Mesothelial cell of epicardium (in vitro differentiated cells): ENCODE data around the gene ALKBH3. TPM values are rescaled to one million over a fixed set of nuclear protein-coding genes. Genes with fewer than 3 reads are reported as not detected.
A peak's percentile ranks its signal among the peaks of the same experiment; 100 is the strongest.

Source experiments
- DNase-seq, 2 experiments: peaks; one replicate each; pipeline ENCODE4 v3.0.0; 2021; ENCODE audit warnings: low spot score in 2 of 2; ENCODE audit not compliant: unreplicated experiment in 2 of 2
- H3K27ac Mint-ChIP-seq: 2 replicates; pipeline ENCODE4 v1.8.0; 2021; ENCODE audit warnings: mixed read lengths
- H3K27me3 Mint-ChIP-seq: 2 replicates; pipeline ENCODE4 v1.8.0; 2021; ENCODE audit warnings: low read depth, mixed read lengths
- H3K36me3 Mint-ChIP-seq: 2 replicates; pipeline ENCODE4 v1.8.0; 2021; ENCODE audit warnings: mixed read lengths
- H3K4me1 Mint-ChIP-seq: 2 replicates; pipeline ENCODE4 v1.8.0; 2021; ENCODE audit warnings: mixed read lengths
- H3K4me3 Mint-ChIP-seq: 2 replicates; pipeline ENCODE4 v1.8.0; 2021; ENCODE audit warnings: mild to moderate bottlenecking, moderate library complexity, mixed read lengths
- H3K9me3 Mint-ChIP-seq: 2 replicates; pipeline ENCODE4 v1.8.0; 2021; ENCODE audit warnings: mixed read lengths
- CTCF ChIP-seq: fragments of 200-600 bp; sonication (generic); IDR thresholded peaks from one replicate; pipeline ENCODE4 v1.5.0; 2021; ENCODE audit warnings: antibody characterized with exemption; ENCODE audit not compliant: unreplicated experiment
- total RNA-seq: library from RNA; stranded (reverse); gene quantifications from 3 replicates; pipeline ENCODE4 v1.2.1, GENCODE V29; 2021

The ALKBH3 gene
- total RNA-seq, 1 donor from 2014 or later, result 24.3 TPM

- no peaks in the 10 kb centered on the region for H3K9me3 Mint-ChIP-seq
- no peaks in the 10 kb centered on the region for H3K27me3 Mint-ChIP-seq
- no peak overlapping the region for H3K27ac Mint-ChIP-seq
- peaks cover 37% of the 10 kb centered on the region for H3K36me3 Mint-ChIP-seq
- no peak overlapping the region for H3K4me3 Mint-ChIP-seq
- no peak for TF ChIP-seq CTCF
- no peak for DNase-seq
- peaks cover 14% of the 10 kb centered on the region for H3K4me1 Mint-ChIP-seq
These were observed 23.3 kb downstream of the ALKBH3 start for GRCh38 chr11:43903969-43904368.

GRCh38 chr11:43904742-43905535 lies 24.3 kb downstream of the ALKBH3 start:
- H3K9me3 Mint-ChIP-seq, result no peaks in the 10 kb centered on the region
- DNase-seq, result no peak
- H3K4me3 Mint-ChIP-seq, result no peak overlapping the region
- H3K36me3 Mint-ChIP-seq, result peaks cover 32% of the 10 kb centered on the region
- no peaks in the 10 kb centered on the region for H3K27me3 Mint-ChIP-seq
- peaks cover 14% of the 10 kb centered on the region for H3K4me1 Mint-ChIP-seq
- TF ChIP-seq CTCF, result no peak
- peak overlapping the region; percentile 9 for H3K27ac Mint-ChIP-seq

- no peak for TF ChIP-seq CTCF
- H3K9me3 Mint-ChIP-seq, result no peaks in the 10 kb centered on the region
- no peaks in the 10 kb centered on the region for H3K27me3 Mint-ChIP-seq
- DNase-seq, result no peak
- H3K36me3 Mint-ChIP-seq, result peaks cover 38% of the 10 kb centered on the region
- peak overlapping the region; percentile 36 for H3K27ac Mint-ChIP-seq
- no peak overlapping the region for H3K4me3 Mint-ChIP-seq
- H3K4me1 Mint-ChIP-seq, result peaks cover 14% of the 10 kb centered on the region
These were observed 25.2 kb downstream of the ALKBH3 start for GRCh38 chr11:43905813-43906241.

- no peak overlapping the region for H3K27ac Mint-ChIP-seq
- TF ChIP-seq CTCF, result no peak
- no peaks in the 10 kb centered on the region for H3K9me3 Mint-ChIP-seq
- H3K4me1 Mint-ChIP-seq, result peaks cover 14% of the 10 kb centered on the region
- H3K27me3 Mint-ChIP-seq, result no peaks in the 10 kb centered on the region
- H3K36me3 Mint-ChIP-seq, result peaks cover 30% of the 10 kb centered on the region
- H3K4me3 Mint-ChIP-seq, result no peak overlapping the region
- no peak for DNase-seq
These were observed 26.7 kb downstream of the ALKBH3 start for GRCh38 chr11:43907028-43907975.

- no peak overlapping the region for H3K27ac Mint-ChIP-seq
- H3K4me3 Mint-ChIP-seq, result no peak overlapping the region
- DNase-seq, result no peak
- H3K9me3 Mint-ChIP-seq, result no peaks in the 10 kb centered on the region
- H3K36me3 Mint-ChIP-seq, result peaks cover 29% of the 10 kb centered on the region
- TF ChIP-seq CTCF, result no peak
- peaks cover 14% of the 10 kb centered on the region for H3K4me1 Mint-ChIP-seq
- H3K27me3 Mint-ChIP-seq, result no peaks in the 10 kb centered on the region
These were observed 27.6 kb downstream of the ALKBH3 start for GRCh38 chr11:43908191-43908590.
